Measurements from ENCODE around the gene PAK5.

The PAK5 gene

GRCh38 chr20:9550871-9551270 is 288.0 kb downstream of the PAK5 start:
- no peak overlapping the region for H3K27ac ChIP-seq (ENCODE audit: low read length)
- H3K36me3 ChIP-seq (ENCODE audit: control insufficient read depth, low read depth, low read length): no peaks in the 10 kb centered on the region
- no peaks in the 10 kb centered on the region for H3K27me3 ChIP-seq (ENCODE audit: control insufficient read depth, insufficient read depth, low read length)
- no peaks in the 10 kb centered on the region for H3K9me3 ChIP-seq (ENCODE audit: control insufficient read depth, low read depth, low read length)
- H3K9ac ChIP-seq (ENCODE audit: low read length): no peak overlapping the region
- no peaks in the 10 kb centered on the region for H3K4me1 ChIP-seq (ENCODE audit: control insufficient read depth, low read depth, low read length)
- no peak overlapping the region for H3K4me3 ChIP-seq (ENCODE audit: low read length)

DNA sequence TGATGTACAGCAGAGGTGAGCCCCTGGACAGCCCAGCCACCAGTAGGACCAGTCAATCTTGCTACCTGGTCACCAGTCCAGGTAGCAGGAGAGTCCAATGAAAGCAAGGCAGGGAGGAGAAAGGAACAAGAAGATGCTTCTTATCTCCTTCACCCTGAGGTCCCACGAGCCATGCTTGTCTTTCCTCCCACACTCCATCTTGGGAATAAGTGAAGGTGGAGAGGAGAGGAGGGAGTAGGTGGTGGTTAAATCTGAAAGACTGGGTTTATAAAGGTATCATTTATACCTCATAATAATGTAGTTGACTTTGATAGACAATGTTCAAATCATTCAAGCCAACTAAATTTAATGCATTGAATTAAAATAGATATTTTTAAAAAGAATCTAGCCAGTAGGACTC is 288.6 kb downstream of the PAK5 start:
- H3K9ac ChIP-seq (ENCODE audit: low read length): no peak overlapping the region
- H3K36me3 ChIP-seq (ENCODE audit: control insufficient read depth, low read depth, low read length): no peaks in the 10 kb centered on the region
- no peaks in the 10 kb centered on the region for H3K4me1 ChIP-seq (ENCODE audit: control insufficient read depth, low read depth, low read length)
- no peaks in the 10 kb centered on the region for H3K27me3 ChIP-seq (ENCODE audit: control insufficient read depth, insufficient read depth, low read length)
- no peak overlapping the region for H3K4me3 ChIP-seq (ENCODE audit: low read length)
- no peak overlapping the region for H3K27ac ChIP-seq (ENCODE audit: low read length)
- H3K9me3 ChIP-seq (ENCODE audit: control insufficient read depth, low read depth, low read length): no peaks in the 10 kb centered on the region

GRCh38 chr20:9543214-9543613 is 295.7 kb downstream of the PAK5 start:
- Histone ChIP-seq H3K4me3 (ENCODE audit: low read length) (no peak overlapping the region), H3K4me1 (ENCODE audit: control insufficient read depth, low read depth, low read length) (no peaks in the 10 kb centered on the region), H3K27ac (ENCODE audit: low read length) (no peak overlapping the region), H3K9me3 (ENCODE audit: control insufficient read depth, low read depth, low read length) (no peaks in the 10 kb centered on the region), H3K27me3 (ENCODE audit: control insufficient read depth, insufficient read depth, low read length) (no peaks in the 10 kb centered on the region), H3K36me3 (ENCODE audit: control insufficient read depth, low read depth, low read length) (no peaks in the 10 kb centered on the region), H3K9ac (ENCODE audit: low read length) (no peak overlapping the region)

DNA sequence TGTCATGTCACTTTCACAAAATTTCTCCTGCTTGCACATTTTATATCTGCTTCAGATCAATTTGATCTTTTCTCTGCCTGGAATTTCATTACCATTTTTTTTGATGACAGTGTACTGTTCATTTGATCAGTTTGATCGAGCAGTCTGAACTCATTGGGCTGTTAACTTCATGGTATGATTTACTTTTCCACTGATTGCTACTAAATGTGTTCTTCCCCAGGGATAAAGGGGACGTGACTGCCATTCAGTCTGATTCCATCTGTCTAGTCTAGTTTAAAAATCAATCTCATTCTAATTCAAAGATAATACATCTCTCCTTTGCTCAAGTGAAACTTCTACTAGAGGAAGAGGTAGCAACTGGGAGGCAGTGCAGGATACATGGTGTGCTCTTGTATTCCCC is 303.4 kb downstream of the PAK5 start:
- no peaks in the 10 kb centered on the region for H3K36me3 ChIP-seq (ENCODE audit: control insufficient read depth, low read depth, low read length)
- no peak overlapping the region for H3K27ac ChIP-seq (ENCODE audit: low read length)
- no peak overlapping the region for H3K9ac ChIP-seq (ENCODE audit: low read length)
- peaks cover 16% of the 10 kb centered on the region for H3K4me1 ChIP-seq (ENCODE audit: control insufficient read depth, low read depth, low read length)
- H3K9me3 ChIP-seq (ENCODE audit: control insufficient read depth, low read depth, low read length): no peaks in the 10 kb centered on the region
- no peak overlapping the region for H3K4me3 ChIP-seq (ENCODE audit: low read length)
- no peaks in the 10 kb centered on the region for H3K27me3 ChIP-seq (ENCODE audit: control insufficient read depth, insufficient read depth, low read length)

- no peak overlapping the region for H3K4me3 ChIP-seq (ENCODE audit: low read length)
- no peaks in the 10 kb centered on the region for H3K36me3 ChIP-seq (ENCODE audit: control insufficient read depth, low read depth, low read length)
- no peak overlapping the region for H3K27ac ChIP-seq (ENCODE audit: low read length)
- H3K4me1 ChIP-seq (ENCODE audit: control insufficient read depth, low read depth, low read length): peaks cover 16% of the 10 kb centered on the region
- H3K9me3 ChIP-seq (ENCODE audit: control insufficient read depth, low read depth, low read length): no peaks in the 10 kb centered on the region
- no peak overlapping the region for H3K9ac ChIP-seq (ENCODE audit: low read length)
- no peaks in the 10 kb centered on the region for H3K27me3 ChIP-seq (ENCODE audit: control insufficient read depth, insufficient read depth, low read length)
These were observed 304.9 kb downstream of the PAK5 start for GRCh38 chr20:9534025-9534424.

DNA sequence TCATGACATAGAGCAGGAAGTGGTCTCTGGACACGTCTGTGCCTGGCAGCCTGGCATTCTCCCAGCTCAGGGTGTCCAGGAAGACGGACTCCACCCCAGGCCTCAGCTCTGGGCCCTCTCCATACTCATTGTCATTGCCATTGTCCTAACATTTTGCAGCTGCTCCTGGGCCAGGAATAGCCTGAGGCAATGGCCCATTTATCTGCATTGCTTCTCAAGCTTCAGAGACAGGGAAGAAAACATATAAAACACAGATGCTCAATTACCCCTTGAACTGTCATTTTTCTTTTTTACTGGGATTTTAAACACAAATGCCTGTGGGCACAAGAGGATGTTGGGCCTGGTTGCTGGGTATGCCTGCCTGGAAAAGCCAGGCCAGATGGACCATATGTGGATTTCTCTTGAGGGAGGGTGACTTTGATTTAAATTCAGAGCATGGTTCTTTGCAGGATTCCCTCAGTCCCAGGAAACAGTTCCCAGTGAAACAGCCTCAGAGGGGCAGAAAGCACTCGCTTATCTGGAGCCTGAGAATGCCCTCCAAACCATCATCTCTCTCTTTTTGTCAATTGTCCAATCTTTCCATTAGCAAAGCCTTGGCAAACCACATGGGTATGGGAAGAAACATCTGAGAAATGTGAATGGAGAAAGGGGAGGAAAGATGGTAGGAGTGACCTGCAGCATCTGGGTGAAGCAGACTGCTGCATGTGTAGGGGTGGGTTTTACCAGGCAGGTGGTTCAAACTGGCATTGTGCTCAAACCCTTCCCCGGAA is 306.6 kb downstream of the PAK5 start:
- no peaks in the 10 kb centered on the region for H3K36me3 ChIP-seq (ENCODE audit: control insufficient read depth, low read depth, low read length)
- H3K4me1 ChIP-seq (ENCODE audit: control insufficient read depth, low read depth, low read length): peaks cover 16% of the 10 kb centered on the region
- H3K27ac ChIP-seq (ENCODE audit: low read length): no peak overlapping the region
- no peaks in the 10 kb centered on the region for H3K9me3 ChIP-seq (ENCODE audit: control insufficient read depth, low read depth, low read length)
- H3K27me3 ChIP-seq (ENCODE audit: control insufficient read depth, insufficient read depth, low read length): no peaks in the 10 kb centered on the region
- H3K4me3 ChIP-seq (ENCODE audit: low read length): no peak overlapping the region
- no peak overlapping the region for H3K9ac ChIP-seq (ENCODE audit: low read length)

- H3K4me3 ChIP-seq (ENCODE audit: low read length): no peak overlapping the region
- H3K27me3 ChIP-seq (ENCODE audit: control insufficient read depth, insufficient read depth, low read length): no peaks in the 10 kb centered on the region
- peaks cover 16% of the 10 kb centered on the region for H3K4me1 ChIP-seq (ENCODE audit: control insufficient read depth, low read depth, low read length)
- H3K9me3 ChIP-seq (ENCODE audit: control insufficient read depth, low read depth, low read length): no peaks in the 10 kb centered on the region
- no peak overlapping the region for H3K9ac ChIP-seq (ENCODE audit: low read length)
- H3K36me3 ChIP-seq (ENCODE audit: control insufficient read depth, low read depth, low read length): no peaks in the 10 kb centered on the region
- no peak overlapping the region for H3K27ac ChIP-seq (ENCODE audit: low read length)
These were observed 307.3 kb downstream of the PAK5 start for GRCh38 chr20:9531581-9531980.

GRCh38 chr20:9523636-9524035 is 315.2 kb downstream of the PAK5 start:
- no peaks in the 10 kb centered on the region for H3K9me3 ChIP-seq (ENCODE audit: control insufficient read depth, low read depth, low read length)
- H3K27ac ChIP-seq (ENCODE audit: low read length): no peak overlapping the region
- no peak overlapping the region for H3K9ac ChIP-seq (ENCODE audit: low read length)
- H3K4me1 ChIP-seq (ENCODE audit: control insufficient read depth, low read depth, low read length): peaks cover 25% of the 10 kb centered on the region
- H3K27me3 ChIP-seq (ENCODE audit: control insufficient read depth, insufficient read depth, low read length): peaks cover 22% of the 10 kb centered on the region
- no peak overlapping the region for H3K4me3 ChIP-seq (ENCODE audit: low read length)
- no peaks in the 10 kb centered on the region for H3K36me3 ChIP-seq (ENCODE audit: control insufficient read depth, low read depth, low read length)

DNA sequence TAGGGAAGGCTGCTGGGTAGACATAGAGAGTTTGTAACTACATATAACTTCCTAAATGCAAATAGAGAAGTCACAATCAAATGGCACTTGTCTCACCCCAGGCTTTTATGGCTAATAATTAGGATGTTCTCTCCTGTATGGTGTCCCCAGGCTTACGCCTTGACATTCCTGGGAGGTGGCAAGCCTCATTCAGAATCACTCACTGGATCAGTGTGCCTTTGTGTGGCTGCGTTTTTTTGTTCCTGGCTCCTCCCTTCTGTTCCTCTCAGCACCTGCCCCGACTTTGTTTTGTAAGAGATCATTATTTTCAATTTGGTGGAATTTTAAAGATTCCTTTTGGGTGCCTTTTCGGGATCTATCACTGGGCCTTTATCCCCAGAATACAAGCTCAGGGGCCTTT is 318.8 kb downstream of the PAK5 start:
- Histone ChIP-seq H3K27me3 (ENCODE audit: control insufficient read depth, insufficient read depth, low read length) (peaks cover 58% of the 10 kb centered on the region), H3K27ac (ENCODE audit: low read length) (no peak overlapping the region), H3K36me3 (ENCODE audit: control insufficient read depth, low read depth, low read length) (no peaks in the 10 kb centered on the region), H3K4me3 (ENCODE audit: low read length) (no peak overlapping the region), H3K9ac (ENCODE audit: low read length) (no peak overlapping the region), H3K9me3 (ENCODE audit: control insufficient read depth, low read depth, low read length) (no peaks in the 10 kb centered on the region), H3K4me1 (ENCODE audit: control insufficient read depth, low read depth, low read length) (peaks cover 49% of the 10 kb centered on the region)

- peaks cover 72% of the 10 kb centered on the region for H3K27me3 ChIP-seq (ENCODE audit: control insufficient read depth, insufficient read depth, low read length)
- no peaks in the 10 kb centered on the region for H3K9me3 ChIP-seq (ENCODE audit: control insufficient read depth, low read depth, low read length)
- H3K9ac ChIP-seq (ENCODE audit: low read length): no peak overlapping the region
- peak overlapping the region; percentile 23 for H3K4me3 ChIP-seq (ENCODE audit: low read length)
- peaks cover 51% of the 10 kb centered on the region for H3K4me1 ChIP-seq (ENCODE audit: control insufficient read depth, low read depth, low read length)
- no peak overlapping the region for H3K27ac ChIP-seq (ENCODE audit: low read length)
- H3K36me3 ChIP-seq (ENCODE audit: control insufficient read depth, low read depth, low read length): no peaks in the 10 kb centered on the region
These were observed 320.2 kb downstream of the PAK5 start for GRCh38 chr20:9518576-9519175.

DNA sequence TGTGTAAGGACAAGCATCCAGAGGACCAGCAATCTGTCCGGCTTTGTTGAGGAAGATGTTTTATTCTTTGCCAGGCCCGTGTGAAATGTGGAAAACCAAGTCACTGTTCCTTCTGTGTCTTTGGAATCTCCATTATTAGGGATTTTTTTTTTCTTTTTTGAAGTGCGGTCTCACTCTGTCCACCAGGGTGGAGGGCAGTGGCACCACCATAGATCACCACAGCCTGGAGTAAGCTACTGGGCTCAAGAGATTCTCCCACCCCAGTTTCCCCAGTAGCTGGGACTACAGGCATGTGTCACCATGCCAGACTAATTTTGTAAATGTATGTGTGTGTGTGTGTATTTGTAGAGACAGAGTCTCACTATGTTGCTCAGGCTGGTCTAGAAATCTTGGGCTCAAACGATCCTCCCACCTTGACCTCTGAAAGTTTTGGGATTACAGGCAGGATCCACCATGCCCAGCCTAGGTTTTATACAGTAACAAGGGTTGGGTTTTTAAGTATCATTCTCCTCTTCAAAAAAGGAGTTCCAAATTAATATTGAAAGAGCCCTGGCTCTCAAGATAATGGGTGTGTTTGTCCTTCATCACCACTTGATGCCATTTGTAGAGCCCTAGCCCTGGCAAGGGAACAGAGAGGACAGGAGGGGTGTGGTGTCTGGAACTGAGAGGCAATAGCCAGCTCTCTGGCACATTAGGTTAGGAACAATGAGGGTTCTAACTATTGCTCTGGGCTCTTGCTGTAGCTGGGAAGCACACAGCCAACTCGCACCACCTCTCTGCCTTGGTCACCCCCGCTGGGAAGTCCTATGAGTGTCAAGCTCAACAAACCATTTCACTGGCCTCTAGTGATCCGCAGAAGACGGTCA is 321.3 kb downstream of the PAK5 start:
- Histone ChIP-seq H3K27ac (ENCODE audit: low read length) (no peak overlapping the region), H3K9ac (ENCODE audit: low read length) (no peak overlapping the region), H3K4me3 (ENCODE audit: low read length) (no peak overlapping the region), H3K27me3 (ENCODE audit: control insufficient read depth, insufficient read depth, low read length) (peaks cover 83% of the 10 kb centered on the region), H3K9me3 (ENCODE audit: control insufficient read depth, low read depth, low read length) (no peaks in the 10 kb centered on the region), H3K4me1 (ENCODE audit: control insufficient read depth, low read depth, low read length) (peaks cover 51% of the 10 kb centered on the region), H3K36me3 (ENCODE audit: control insufficient read depth, low read depth, low read length) (no peaks in the 10 kb centered on the region)

All from iPS-18a (cell line).